Measurements from ENCODE around the gene METTL21C. TPM values are rescaled to one million over a fixed set of nuclear protein-coding genes. Genes with fewer than 3 reads are reported as not detected.

METTL21C gene
- total and polyA plus RNA-seq, 5 donors from 2014 or later = not detected

- Mint-ChIP-seq H3K27me3 (no peaks in the 10 kb centered on the region), H3K9me3 (peaks cover 0 to 2% (median 0%) of the 10 kb centered on the region in 7 donors), H3K27ac (no peak overlapping the region), H3K36me3 (peaks cover 39% of the 10 kb centered on the region), H3K4me1 (peaks cover 0 to 8% (median 0%) of the 10 kb centered on the region in 4 donors), H3K4me3 (no peak overlapping the region)
- no peak for ATAC-seq (ENCODE audit: low read depth in 2 of 2)
- peaks cover 82% of the 10 kb centered on the region for H3K36me3 ChIP-seq (ENCODE audit: control insufficient read depth, insufficient read depth, low read length)
- no peaks in the 10 kb centered on the region for H3K9me3 ChIP-seq (ENCODE audit: control insufficient read depth in 2 of 2, low read length in 2 of 2)
- no peaks in the 10 kb centered on the region for H3K27me3 ChIP-seq (ENCODE audit: control insufficient read depth, insufficient read depth, low read length)
- H3K4me3 ChIP-seq (ENCODE audit: low read depth, low read length) = no peak overlapping the region
- H3K27ac ChIP-seq (ENCODE audit: insufficient read depth, low read length, poor library complexity, severe bottlenecking) = no peak overlapping the region
- no peaks in the 10 kb centered on the region for H3K4me1 ChIP-seq (ENCODE audit: control insufficient read depth, insufficient read depth, low read length, poor library complexity, severe bottlenecking)
- no peak for DNase-seq
Measured at GRCh38 chr13:102654756-102655155, 40.1 kb downstream of the METTL21C start.

- no peaks in the 10 kb centered on the region for H3K27me3 Mint-ChIP-seq
Measured at GRCh38 chr13:102651892-102652291, 43.0 kb downstream of the METTL21C start.

GRCh38 chr13:102651392-102651791 is 43.5 kb downstream of the METTL21C start:
- Mint-ChIP-seq H3K4me3 (no peak overlapping the region), H3K27me3 (no peaks in the 10 kb centered on the region), H3K27ac (no peak overlapping the region), H3K9me3 (no peaks in the 10 kb centered on the region), H3K4me1 (no peaks in the 10 kb centered on the region), H3K36me3 (peaks cover 36% of the 10 kb centered on the region)
- no peak overlapping the region for H3K4me3 ChIP-seq (ENCODE audit: low read depth, low read length)
- no peaks in the 10 kb centered on the region for H3K4me1 ChIP-seq (ENCODE audit: control insufficient read depth, insufficient read depth, low read length, poor library complexity, severe bottlenecking)
- no peak for ATAC-seq (ENCODE audit: low read depth in 2 of 2)
- H3K36me3 ChIP-seq (ENCODE audit: control insufficient read depth, insufficient read depth, low read length) = peaks cover 87% of the 10 kb centered on the region
- H3K27ac ChIP-seq (ENCODE audit: insufficient read depth, low read length, poor library complexity, severe bottlenecking) = no peak overlapping the region
- H3K27me3 ChIP-seq (ENCODE audit: control insufficient read depth, insufficient read depth, low read length) = no peaks in the 10 kb centered on the region
- no peak for DNase-seq
- H3K9me3 ChIP-seq (ENCODE audit: control insufficient read depth in 2 of 2, low read length in 2 of 2) = no peaks in the 10 kb centered on the region

More at GRCh38 chr13:102651892-102652291, 43.0 kb downstream of the METTL21C start:
- no peaks in the 10 kb centered on the region for H3K27me3 ChIP-seq (ENCODE audit: control insufficient read depth, insufficient read depth, low read length)
- H3K36me3 ChIP-seq (ENCODE audit: control insufficient read depth, insufficient read depth, low read length) = peaks cover 87% of the 10 kb centered on the region
- DNase-seq = no peak
- no peaks in the 10 kb centered on the region for H3K9me3 Mint-ChIP-seq
- H3K9me3 ChIP-seq (ENCODE audit: control insufficient read depth in 2 of 2, low read length in 2 of 2) = no peaks in the 10 kb centered on the region
- no peak overlapping the region for H3K4me3 Mint-ChIP-seq
- peaks cover 32% of the 10 kb centered on the region for H3K36me3 Mint-ChIP-seq
- H3K4me1 ChIP-seq (ENCODE audit: control insufficient read depth, insufficient read depth, low read length, poor library complexity, severe bottlenecking) = no peaks in the 10 kb centered on the region
- no peak for ATAC-seq (ENCODE audit: low read depth in 2 of 2)
- H3K4me1 Mint-ChIP-seq = no peaks in the 10 kb centered on the region
- H3K4me3 ChIP-seq (ENCODE audit: low read depth, low read length) = no peak overlapping the region
- no peak overlapping the region for H3K27ac ChIP-seq (ENCODE audit: insufficient read depth, low read length, poor library complexity, severe bottlenecking)
- H3K27ac Mint-ChIP-seq = no peak overlapping the region

- Mint-ChIP-seq H3K27me3 (no peaks in the 10 kb centered on the region), H3K9me3 (no peaks in the 10 kb centered on the region), H3K4me3 (no peak overlapping the region), H3K27ac (peak overlapping the region in 1 of 3 donors; percentile 2), H3K36me3 (peaks cover 40% of the 10 kb centered on the region), H3K4me1 (no peaks in the 10 kb centered on the region)
- Histone ChIP-seq H3K27me3 (ENCODE audit: control insufficient read depth, insufficient read depth, low read length) (no peaks in the 10 kb centered on the region), H3K4me1 (ENCODE audit: control insufficient read depth, insufficient read depth, low read length, poor library complexity, severe bottlenecking) (no peaks in the 10 kb centered on the region), H3K36me3 (ENCODE audit: control insufficient read depth, insufficient read depth, low read length) (peaks cover 87% of the 10 kb centered on the region), H3K9me3 (ENCODE audit: control insufficient read depth in 2 of 2, low read length in 2 of 2) (no peaks in the 10 kb centered on the region), H3K4me3 (ENCODE audit: low read depth, low read length) (no peak overlapping the region), H3K27ac (ENCODE audit: insufficient read depth, low read length, poor library complexity, severe bottlenecking) (no peak overlapping the region)
- DNase-seq (no peak), ATAC-seq (ENCODE audit: low read depth in 2 of 2) (no peak)
Measured at GRCh38 chr13:102650444-102650843, 44.4 kb downstream of the METTL21C start.

- Histone ChIP-seq H3K4me3 (ENCODE audit: low read depth, low read length) (no peak overlapping the region), H3K36me3 (ENCODE audit: control insufficient read depth, insufficient read depth, low read length) (peaks cover 93% of the 10 kb centered on the region), H3K9me3 (ENCODE audit: control insufficient read depth in 2 of 2, low read length in 2 of 2) (no peaks in the 10 kb centered on the region), H3K27me3 (ENCODE audit: control insufficient read depth, insufficient read depth, low read length) (no peaks in the 10 kb centered on the region), H3K27ac (ENCODE audit: insufficient read depth, low read length, poor library complexity, severe bottlenecking) (no peak overlapping the region), H3K4me1 (ENCODE audit: control insufficient read depth, insufficient read depth, low read length, poor library complexity, severe bottlenecking) (no peaks in the 10 kb centered on the region)
- peaks cover 51% of the 10 kb centered on the region for H3K36me3 Mint-ChIP-seq
- ATAC-seq (ENCODE audit: low read depth in 2 of 2) (no peak), DNase-seq (no peak)
- peak overlapping the region in 1 of 3 donors; percentile 76 for H3K27ac Mint-ChIP-seq
- no peak overlapping the region for H3K4me3 Mint-ChIP-seq
- H3K9me3 Mint-ChIP-seq = no peaks in the 10 kb centered on the region
- H3K27me3 Mint-ChIP-seq = no peaks in the 10 kb centered on the region
- peaks cover 0 to 6% (median 3%) of the 10 kb centered on the region in 4 donors for H3K4me1 Mint-ChIP-seq
Measured at GRCh38 chr13:102648046-102648445, 46.8 kb downstream of the METTL21C start.

GRCh38 chr13:102645701-102646100 is 49.1 kb downstream of the METTL21C start:
- H3K9me3 ChIP-seq (ENCODE audit: control insufficient read depth in 2 of 2, low read length in 2 of 2) = no peaks in the 10 kb centered on the region
- no peak overlapping the region for H3K27ac Mint-ChIP-seq
- no peak for DNase-seq

GRCh38 chr13:102643656-102644055 is 51.2 kb downstream of the METTL21C start:
- no peak overlapping the region for H3K27ac ChIP-seq (ENCODE audit: insufficient read depth, low read length, poor library complexity, severe bottlenecking)
- no peaks in the 10 kb centered on the region for H3K27me3 ChIP-seq (ENCODE audit: control insufficient read depth, insufficient read depth, low read length)
- no peaks in the 10 kb centered on the region for H3K9me3 ChIP-seq (ENCODE audit: control insufficient read depth in 2 of 2, low read length in 2 of 2)
- no peak overlapping the region for H3K4me3 ChIP-seq (ENCODE audit: low read depth, low read length)
- DNase-seq (no peak), ATAC-seq (ENCODE audit: low read depth in 2 of 2) (no peak)
- H3K27ac Mint-ChIP-seq = peak overlapping the region in 1 of 3 donors; percentile 6
- H3K4me1 ChIP-seq (ENCODE audit: control insufficient read depth, insufficient read depth, low read length, poor library complexity, severe bottlenecking) = no peaks in the 10 kb centered on the region
- H3K4me3 Mint-ChIP-seq = no peak overlapping the region
- peaks cover 97% of the 10 kb centered on the region for H3K36me3 ChIP-seq (ENCODE audit: control insufficient read depth, insufficient read depth, low read length)
- peaks cover 52% of the 10 kb centered on the region for H3K36me3 Mint-ChIP-seq
- H3K9me3 Mint-ChIP-seq = no peaks in the 10 kb centered on the region
- H3K4me1 Mint-ChIP-seq = peaks cover 3 to 7% (median 6%) of the 10 kb centered on the region in 4 donors
- no peaks in the 10 kb centered on the region for H3K27me3 Mint-ChIP-seq

More at GRCh38 chr13:102645701-102646100, 49.1 kb downstream of the METTL21C start:
- H3K4me1 Mint-ChIP-seq = peaks cover 3 to 7% (median 6%) of the 10 kb centered on the region in 4 donors
- no peaks in the 10 kb centered on the region for H3K4me1 ChIP-seq (ENCODE audit: control insufficient read depth, insufficient read depth, low read length, poor library complexity, severe bottlenecking)
- ATAC-seq (ENCODE audit: low read depth in 2 of 2) = no peak
- H3K27me3 ChIP-seq (ENCODE audit: control insufficient read depth, insufficient read depth, low read length) = no peaks in the 10 kb centered on the region
- H3K4me3 ChIP-seq (ENCODE audit: low read depth, low read length) = no peak overlapping the region
- H3K27ac ChIP-seq (ENCODE audit: insufficient read depth, low read length, poor library complexity, severe bottlenecking) = no peak overlapping the region
- H3K4me3 Mint-ChIP-seq = no peak overlapping the region
- H3K9me3 Mint-ChIP-seq = no peaks in the 10 kb centered on the region
- H3K36me3 Mint-ChIP-seq = peaks cover 57% of the 10 kb centered on the region
- peaks cover 96% of the 10 kb centered on the region for H3K36me3 ChIP-seq (ENCODE audit: control insufficient read depth, insufficient read depth, low read length)
- no peaks in the 10 kb centered on the region for H3K27me3 Mint-ChIP-seq

GRCh38 chr13:102642475-102642874 is 52.4 kb downstream of the METTL21C start:
- Mint-ChIP-seq H3K4me3 (no peak overlapping the region), H3K27me3 (no peaks in the 10 kb centered on the region), H3K4me1 (peaks cover 3 to 7% (median 6%) of the 10 kb centered on the region in 4 donors), H3K9me3 (no peaks in the 10 kb centered on the region), H3K27ac (no peak overlapping the region), H3K36me3 (peaks cover 56% of the 10 kb centered on the region)
- Histone ChIP-seq H3K4me3 (ENCODE audit: low read depth, low read length) (no peak overlapping the region), H3K27ac (ENCODE audit: insufficient read depth, low read length, poor library complexity, severe bottlenecking) (no peak overlapping the region), H3K9me3 (ENCODE audit: control insufficient read depth in 2 of 2, low read length in 2 of 2) (no peaks in the 10 kb centered on the region), H3K4me1 (ENCODE audit: control insufficient read depth, insufficient read depth, low read length, poor library complexity, severe bottlenecking) (no peaks in the 10 kb centered on the region), H3K27me3 (ENCODE audit: control insufficient read depth, insufficient read depth, low read length) (no peaks in the 10 kb centered on the region), H3K36me3 (ENCODE audit: control insufficient read depth, insufficient read depth, low read length) (peaks cover 97% of the 10 kb centered on the region)
- ATAC-seq (ENCODE audit: low read depth in 2 of 2) (no peak), DNase-seq (no peak)

All from CD4-positive, CD25-positive, alpha-beta regulatory T cell (primary cell).